NCI-H128 (cell line): ENCODE results near the gene PTPN11.
"Not testable (repeated sequence)": the region's sequence is repeated elsewhere in the genome, so short reads cannot be mapped to it uniquely, and the experiment has no call there.

Source experiments
- DNase-seq: peaks from one replicate; lab custom pipeline; 2025; ENCODE audit not compliant: unreplicated experiment; lab: John Stamatoyannopoulos, UW

Gene PTPN11

GRCh38 chr12:112513471-112513870 lies 94.7 kb downstream of the PTPN11 start:
- no peak for DNase-seq

GRCh38 chr12:112514456-112514855 lies 95.7 kb downstream of the PTPN11 start:
- DNase-seq, result no peak

- DNase-seq, result no peak
These were observed 96.3 kb downstream of the PTPN11 start for GRCh38 chr12:112514926-112515642.

- no peak for DNase-seq
These were observed 97.1 kb downstream of the PTPN11 start for GRCh38 chr12:112515868-112516267.

- DNase-seq, result no peak
These were observed 99.1 kb downstream of the PTPN11 start for GRCh38 chr12:112517730-112518364.

GRCh38 chr12:112518365-112518735 lies 99.6 kb downstream of the PTPN11 start:
- no peak for DNase-seq

- not testable (repeated sequence) for DNase-seq
These were observed 101.1 kb downstream of the PTPN11 start for GRCh38 chr12:112519841-112520340.

GRCh38 chr12:112523856-112524255 lies 105.1 kb downstream of the PTPN11 start:
- no peak for DNase-seq

GRCh38 chr12:112524269-112524668 lies 105.5 kb downstream of the PTPN11 start:
- no peak for DNase-seq

GRCh38 chr12:112524676-112525425 lies 106.1 kb downstream of the PTPN11 start:
- DNase-seq, result no peak

- no peak for DNase-seq
These were observed 106.7 kb downstream of the PTPN11 start for GRCh38 chr12:112525426-112525809.

GRCh38 chr12:112527082-112527481 lies 108.3 kb downstream of the PTPN11 start:
- DNase-seq, result no peak

GRCh38 chr12:112527501-112527900 lies 108.8 kb downstream of the PTPN11 start:
- DNase-seq, result no peak

- DNase-seq, result no peak
These were observed 109.8 kb downstream of the PTPN11 start for GRCh38 chr12:112528521-112528920.

GRCh38 chr12:112530941-112531340 lies 112.2 kb downstream of the PTPN11 start:
- no peak for DNase-seq

GRCh38 chr12:112532106-112532505 lies 113.4 kb downstream of the PTPN11 start:
- no peak for DNase-seq

- DNase-seq, result no peak
These were observed 114.8 kb downstream of the PTPN11 start for GRCh38 chr12:112533528-112533927.

GRCh38 chr12:112535017-112535416 lies 116.3 kb downstream of the PTPN11 start:
- no peak for DNase-seq

- DNase-seq, result no peak
These were observed 117.1 kb downstream of the PTPN11 start for GRCh38 chr12:112535637-112536366.

GRCh38 chr12:112536367-112536730 lies 117.6 kb downstream of the PTPN11 start:
- no peak for DNase-seq

GRCh38 chr12:112537710-112538396 lies 119.1 kb downstream of the PTPN11 start:
- no peak for DNase-seq
